Left lung (tissue), 10 donors: ENCODE data around the gene LRMDA. TPM values are rescaled to one million over a fixed set of nuclear protein-coding genes. Genes with fewer than 3 reads are reported as not detected.

ENCODE experiments used
- ATAC-seq: fragments of 200-7000 bp; cut with Tn5 transposase; one replicate; pipeline ENCODE4 v1.9.1; 2020; ENCODE audit warnings: moderate library complexity
- DNase-seq, 4 donors: peaks; one replicate each; pipeline ENCODE4 v3.0.0-alpha.2; 2013 to 2020
- H3K27ac ChIP-seq, 2 donors: fragments of 200-600 bp; sonication (generic) in 1 of 2; one replicate each; pipeline versions ENCODE4 v1.5.0 to v1.8.0; 2020 to 2021
- H3K27me3 ChIP-seq, 2 donors: fragments of 200-600 bp; sonication (generic) in 1 of 2; one replicate each; pipeline versions ENCODE4 v1.5.0 to v1.8.0; 2020 to 2021
- H3K36me3 ChIP-seq, 2 donors: fragments of 200-600 bp; sonication (generic) in 1 of 2; one replicate each; pipeline versions ENCODE4 v1.5.0 to v1.8.0; 2020 to 2021
- H3K4me1 ChIP-seq, 2 donors: fragments of 200-600 bp; one replicate each; pipeline ENCODE4 v1.8.0; 2021
- H3K4me3 ChIP-seq, 2 donors: fragments of 200-600 bp; sonication (generic) in 1 of 2; one replicate each; pipeline versions ENCODE4 v1.5.0 to v1.8.0; 2020 to 2021; ENCODE audit warnings: mild to moderate bottlenecking in 1 of 2
- H3K9me3 ChIP-seq, 2 donors: fragments of 200-600 bp; sonication (generic) in 1 of 2; one replicate each; pipeline versions ENCODE4 v1.5.0 to v1.8.0; 2020 to 2021
- intact Hi-C, 2 donors: fragments of 100-400 bp; cut with DNase I; formaldehyde crosslinking; loops; one replicate each; pipeline versions ENCODE4 v1.11.2 to v1.14.2; 2022
- polyA plus RNA-seq, 6 donors: library from polyadenylated mRNA; unstranded; fragments of 120-200 nt; gene quantifications; one replicate each; pipeline ENCODE4 v1.2.1, GENCODE V29; 2013; ENCODE audit not compliant: insufficient read length in 6 of 6
- total RNA-seq, 2 donors: library from RNA; stranded (reverse); fragmentation: NEBNext Ultra II Directional; extraction: Animal tissue kit (Norgen Biotek cat#: 25700); gene quantifications; one replicate each; pipeline ENCODE4 v1.2.1, GENCODE V29; 2021
- TF ChIP-seq, protein P1 (sequence below), 2 donors: fragments of 200-600 bp; sonication (generic) in 1 of 2; IDR thresholded peaks; one replicate each; pipeline versions ENCODE4 v1.5.0 to v1.8.0; 2021; ENCODE audit warnings: antibody characterized with exemption in 2 of 2
- donor health status: DM: no; HTN: yes; CAD: no.
- donor health status: DM: no; HTN: no; CAD: no.

The LRMDA gene
- total and polyA plus RNA-seq, 8 donors = 13.9 to 23.6 (median 18.7) TPM

DNA sequence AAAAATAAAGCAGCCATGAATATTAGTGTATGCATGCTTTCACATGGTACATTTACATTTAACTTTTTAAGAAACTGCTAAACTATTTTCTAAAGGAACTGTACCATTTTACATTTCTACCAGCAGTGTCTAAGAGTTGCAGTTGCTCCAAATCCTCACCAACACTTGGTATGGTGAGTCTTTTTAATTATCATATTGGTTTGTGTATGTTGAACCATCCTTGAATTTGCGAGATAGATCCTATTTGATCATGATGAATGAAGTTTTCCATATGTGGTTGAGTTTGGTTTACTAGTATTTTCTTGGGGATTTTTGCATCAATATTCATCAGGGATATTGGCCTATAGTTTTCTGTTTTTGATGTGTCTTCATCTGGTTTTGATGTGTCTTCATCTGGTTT is 1057.2 kb downstream of the LRMDA start:
- H3K36me3 ChIP-seq = no peaks in the 10 kb centered on the region
- H3K27me3 ChIP-seq = no peaks in the 10 kb centered on the region
- no peak for DNase-seq
- ATAC-seq = no peak
- intact Hi-C loops = no loop called here
- TF ChIP-seq, protein P1, sequence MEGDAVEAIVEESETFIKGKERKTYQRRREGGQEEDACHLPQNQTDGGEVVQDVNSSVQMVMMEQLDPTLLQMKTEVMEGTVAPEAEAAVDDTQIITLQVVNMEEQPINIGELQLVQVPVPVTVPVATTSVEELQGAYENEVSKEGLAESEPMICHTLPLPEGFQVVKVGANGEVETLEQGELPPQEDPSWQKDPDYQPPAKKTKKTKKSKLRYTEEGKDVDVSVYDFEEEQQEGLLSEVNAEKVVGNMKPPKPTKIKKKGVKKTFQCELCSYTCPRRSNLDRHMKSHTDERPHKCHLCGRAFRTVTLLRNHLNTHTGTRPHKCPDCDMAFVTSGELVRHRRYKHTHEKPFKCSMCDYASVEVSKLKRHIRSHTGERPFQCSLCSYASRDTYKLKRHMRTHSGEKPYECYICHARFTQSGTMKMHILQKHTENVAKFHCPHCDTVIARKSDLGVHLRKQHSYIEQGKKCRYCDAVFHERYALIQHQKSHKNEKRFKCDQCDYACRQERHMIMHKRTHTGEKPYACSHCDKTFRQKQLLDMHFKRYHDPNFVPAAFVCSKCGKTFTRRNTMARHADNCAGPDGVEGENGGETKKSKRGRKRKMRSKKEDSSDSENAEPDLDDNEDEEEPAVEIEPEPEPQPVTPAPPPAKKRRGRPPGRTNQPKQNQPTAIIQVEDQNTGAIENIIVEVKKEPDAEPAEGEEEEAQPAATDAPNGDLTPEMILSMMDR (IDR thresholded peaks at IDR 0.05) = no peak
- no peak overlapping the region for H3K27ac ChIP-seq
- H3K4me3 ChIP-seq = no peak overlapping the region
- peaks cover 0 to 41% of the 10 kb centered on the region in 2 donors for H3K9me3 ChIP-seq
- no peaks in the 10 kb centered on the region for H3K4me1 ChIP-seq

DNA sequence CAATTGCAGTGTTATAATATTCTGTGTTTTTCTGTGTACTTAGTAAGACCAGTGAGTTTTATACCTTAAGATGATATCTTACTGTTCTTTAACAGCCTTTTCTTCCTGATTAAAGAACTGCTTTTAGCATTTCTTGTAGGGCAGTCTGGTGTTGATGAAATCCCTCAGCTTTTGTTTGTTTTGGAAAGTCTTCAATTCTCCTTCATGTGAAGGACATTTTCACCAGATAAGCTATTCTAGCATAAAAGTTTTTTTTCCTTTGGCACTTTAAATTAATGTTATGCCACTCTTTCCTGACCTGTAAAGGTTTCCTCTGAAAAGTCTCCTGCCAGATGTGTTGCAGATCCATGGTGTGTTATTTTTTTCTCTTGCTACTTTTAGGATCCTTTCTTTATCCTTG is 1059.8 kb downstream of the LRMDA start:
- peak; percentile 81 for ATAC-seq

DNA sequence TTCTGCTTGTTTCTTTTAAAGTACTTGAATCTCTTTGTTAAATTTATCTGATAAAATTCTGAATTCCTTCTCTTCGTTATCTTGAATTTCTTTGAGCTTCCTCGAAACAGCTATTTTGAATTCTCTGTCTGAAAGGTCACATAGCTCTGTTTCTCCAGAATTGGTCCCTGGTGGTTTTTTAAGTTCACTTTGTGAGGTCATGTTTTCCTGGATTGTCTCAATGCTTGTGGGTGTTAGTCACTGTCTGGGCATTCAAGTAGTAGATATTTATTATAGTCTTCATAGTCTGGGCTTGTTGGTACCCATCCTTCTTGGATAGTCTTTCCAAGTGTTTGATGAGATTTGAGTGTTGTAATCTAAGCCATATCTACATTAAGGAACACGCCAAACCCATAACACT is 1060.6 kb downstream of the LRMDA start:
- H3K4me1 ChIP-seq = no peaks in the 10 kb centered on the region
- DNase-seq = no peak
- H3K27me3 ChIP-seq = no peaks in the 10 kb centered on the region
- intact Hi-C loops = no loop called here
- no peaks in the 10 kb centered on the region for H3K36me3 ChIP-seq
- no peak overlapping the region for H3K4me3 ChIP-seq
- ATAC-seq = peak; percentile 64
- peaks cover 0 to 53% of the 10 kb centered on the region in 2 donors for H3K9me3 ChIP-seq
- TF ChIP-seq, protein P1 (IDR thresholded peaks at IDR 0.05) = no peak
- H3K27ac ChIP-seq = no peak overlapping the region

More for the DNA sequence above, 1059.8 kb downstream of the LRMDA start:
- H3K4me3 ChIP-seq = no peak overlapping the region
- no peaks in the 10 kb centered on the region for H3K4me1 ChIP-seq
- TF ChIP-seq, protein P1 (IDR thresholded peaks at IDR 0.05) = no peak
- no peaks in the 10 kb centered on the region for H3K27me3 ChIP-seq
- intact Hi-C loops = no loop called here
- H3K27ac ChIP-seq = peak overlapping the region in 1 of 2 donors; percentile 34
- peak in 1 of 4 donors; percentile 33 for DNase-seq
- H3K9me3 ChIP-seq = peaks cover 0 to 53% of the 10 kb centered on the region in 2 donors
- H3K36me3 ChIP-seq = no peaks in the 10 kb centered on the region

DNA sequence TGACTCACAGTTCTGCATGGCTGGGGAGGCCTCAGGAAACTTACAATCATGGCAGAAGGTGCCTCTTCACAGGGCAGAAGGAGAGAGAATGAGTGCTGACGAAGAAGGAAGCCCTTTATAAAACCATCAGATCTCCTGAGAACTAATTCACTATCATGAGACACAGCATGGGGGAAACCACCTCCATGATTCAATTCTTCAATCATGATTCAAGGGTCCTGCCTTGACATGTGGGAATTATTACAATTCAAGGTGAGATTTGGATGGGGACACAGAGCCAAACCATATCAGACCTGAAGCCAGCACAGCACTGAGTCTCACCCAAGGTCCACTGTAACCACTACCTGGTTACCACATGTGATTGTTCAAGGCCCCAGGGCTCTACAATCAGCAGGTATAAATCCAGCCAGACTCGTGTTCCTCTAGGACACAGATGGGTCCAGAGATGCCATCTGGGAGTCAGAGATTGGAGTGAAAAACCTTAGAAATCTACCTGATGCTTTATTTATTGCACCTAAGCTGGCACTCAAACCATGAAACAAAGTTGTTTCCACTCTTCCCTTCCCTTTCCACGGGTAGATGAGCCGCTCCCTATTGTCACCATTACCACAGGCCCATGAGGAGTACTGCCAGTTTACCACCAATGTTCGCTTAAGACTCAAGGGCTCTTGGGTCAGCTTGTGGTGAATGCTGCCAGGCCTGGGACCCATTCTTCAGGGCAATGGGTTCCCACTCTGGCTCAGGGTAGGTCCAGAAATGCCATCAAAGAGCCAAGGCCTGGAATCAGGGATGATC is 1061.5 kb downstream of the LRMDA start:
- DNase-seq (no peak), ATAC-seq (no peak)
- Histone ChIP-seq H3K4me3 (no peak overlapping the region), H3K9me3 (peaks cover 0 to 51% of the 10 kb centered on the region in 2 donors), H3K4me1 (no peaks in the 10 kb centered on the region), H3K36me3 (no peaks in the 10 kb centered on the region), H3K27ac (no peak overlapping the region), H3K27me3 (no peaks in the 10 kb centered on the region)
- TF ChIP-seq, protein P1 (IDR thresholded peaks at IDR 0.05) = no peak
- intact Hi-C loops = no loop called here

DNA sequence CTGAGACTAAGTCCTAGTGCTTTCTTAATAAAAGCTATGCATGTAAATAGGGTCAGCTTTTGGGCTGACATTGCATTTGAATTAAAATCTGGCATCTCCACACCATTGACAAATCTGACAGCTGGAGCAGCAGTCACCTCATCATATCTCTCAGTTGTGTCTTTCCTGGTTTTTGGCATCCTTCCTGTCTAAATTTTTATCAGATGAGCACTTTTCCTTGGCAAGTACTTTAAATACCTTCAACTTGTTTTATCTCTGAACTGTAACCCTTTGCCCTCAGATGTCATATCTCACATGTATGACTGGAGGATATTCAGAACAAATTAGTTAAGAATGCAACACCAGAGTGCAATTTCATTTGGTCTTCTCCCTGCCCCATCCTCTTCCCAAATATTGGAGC is 1066.2 kb downstream of the LRMDA start:
- no peak overlapping the region for H3K4me3 ChIP-seq
- no peak for ATAC-seq
- TF ChIP-seq, protein P1 (IDR thresholded peaks at IDR 0.05) = no peak

More for the DNA sequence above, 1066.2 kb downstream of the LRMDA start:
- Histone ChIP-seq H3K36me3 (no peaks in the 10 kb centered on the region), H3K27me3 (no peaks in the 10 kb centered on the region), H3K27ac (no peak overlapping the region), H3K9me3 (peaks cover 0 to 30% of the 10 kb centered on the region in 2 donors), H3K4me1 (no peaks in the 10 kb centered on the region)
- peak in 1 of 4 donors; percentile 9 for DNase-seq
- intact Hi-C loops = no loop called here
